Liver (tissue), 9 donors: ENCODE data around the gene IFT43. TPM values are rescaled to one million over a fixed set of nuclear protein-coding genes. Genes with fewer than 3 reads are reported as not detected.

Source experiments
- DNase-seq: peaks from one replicate; pipeline ENCODE4 v3.0.0-alpha.2; 2017; ENCODE audit warnings: low spot score
- H3K27ac ChIP-seq, 2 donors: one replicate each; pipeline ENCODE4 v1.7.0; 2013; ENCODE audit warnings: inconsistent platforms in 2 of 2, low read length in 2 of 2, control low read depth in 1 of 2, low read depth in 1 of 2, mild to moderate bottlenecking in 1 of 2
- H3K27me3 ChIP-seq, 4 donors: one replicate each; pipeline versions ENCODE4 v1.6.1 to v1.7.0; 2013; ENCODE audit warnings: low read length in 3 of 4, inconsistent platforms in 1 of 4, mild to moderate bottlenecking in 1 of 4, moderate library complexity in 1 of 4; ENCODE audit not compliant: control insufficient read depth in 4 of 4, insufficient read depth in 4 of 4
- H3K36me3 ChIP-seq, 4 donors: one replicate each; pipeline versions ENCODE4 v1.6.1 to v1.7.0; 2013; ENCODE audit warnings: low read length in 3 of 4, mild to moderate bottlenecking in 3 of 4, low read depth in 1 of 4, moderate library complexity in 1 of 4; ENCODE audit not compliant: control insufficient read depth in 4 of 4, insufficient read depth in 3 of 4
- H3K4me1 ChIP-seq, 4 donors: one replicate each; pipeline versions ENCODE4 v1.6.1 to v1.7.0; 2013; ENCODE audit warnings: low read length in 3 of 4, mild to moderate bottlenecking in 3 of 4, moderate library complexity in 1 of 4; ENCODE audit not compliant: control insufficient read depth in 4 of 4, insufficient read depth in 4 of 4
- H3K4me3 ChIP-seq, 3 donors: one replicate each; pipeline versions ENCODE4 v1.6.1 to v1.7.0; 2013; ENCODE audit warnings: low read length in 3 of 3, control low read depth in 1 of 3, low read depth in 1 of 3, mild to moderate bottlenecking in 1 of 3
- H3K9ac ChIP-seq, 2 donors: one replicate each; pipeline ENCODE4 v1.7.0; 2013; ENCODE audit warnings: low read length in 2 of 2, mild to moderate bottlenecking in 2 of 2, moderate library complexity in 2 of 2, control low read depth in 1 of 2, low read depth in 1 of 2
- H3K9me3 ChIP-seq, 4 donors: one replicate each; pipeline versions ENCODE4 v1.6.1 to v1.7.0; 2013; ENCODE audit warnings: low read length in 3 of 4; ENCODE audit not compliant: control insufficient read depth in 4 of 4
- CTCF ChIP-seq: fragments of 150-350 bp; IDR thresholded peaks from 2 replicates; pipeline ENCODE4 v1.5.1; 2017; ENCODE audit warnings: improper control_type of control experiment, low read depth, low read length; ENCODE audit not compliant: missing input control
- EGR1 ChIP-seq, 2 donors: IDR thresholded peaks; 2 replicates each; pipeline ENCODE4 v1.6.1; 2016 to 2018; ENCODE audit warnings: antibody characterized with exemption in 2 of 2, low read depth in 2 of 2
- FOXA1 ChIP-seq: IDR thresholded peaks from 2 replicates; pipeline ENCODE4 v1.6.1; 2016; ENCODE audit warnings: antibody characterized with exemption
- FOXA2 ChIP-seq: IDR thresholded peaks from 2 replicates; pipeline ENCODE4 v1.6.1; 2016; ENCODE audit warnings: antibody characterized with exemption
- GABPA ChIP-seq, 2 donors: IDR thresholded peaks in 1 of 2; conservative IDR thresholded peaks in 1 of 2; 2 replicates each; pipeline ENCODE4 v1.6.1; 2016; ENCODE audit warnings: antibody characterized with exemption in 2 of 2, mild to moderate bottlenecking in 1 of 2, moderate library complexity in 1 of 2
- HNF4A ChIP-seq, 2 donors: conservative IDR thresholded peaks; 2 replicates each; pipeline ENCODE4 v1.6.1; 2016; ENCODE audit warnings: antibody characterized with exemption in 2 of 2, mild to moderate bottlenecking in 2 of 2
- HNF4G ChIP-seq: IDR thresholded peaks from 2 replicates; pipeline ENCODE4 v1.6.1; 2016; ENCODE audit warnings: antibody characterized with exemption
- JUND ChIP-seq, 2 donors: IDR thresholded peaks; 2 replicates each; pipeline ENCODE4 v1.6.1; 2016; ENCODE audit warnings: antibody characterized with exemption in 2 of 2
- MAX ChIP-seq: IDR thresholded peaks from 2 replicates; pipeline ENCODE4 v1.6.1; 2016; ENCODE audit warnings: antibody characterized with exemption
- RAD21 ChIP-seq, 2 donors: IDR thresholded peaks; 2 replicates each; pipeline ENCODE4 v1.6.1; 2016; ENCODE audit warnings: antibody characterized with exemption in 2 of 2, mild to moderate bottlenecking in 2 of 2
- REST ChIP-seq: IDR thresholded peaks from 2 replicates; pipeline ENCODE4 v1.6.1; 2016; ENCODE audit warnings: antibody characterized with exemption, mild to moderate bottlenecking
- RXRA ChIP-seq, 2 donors: IDR thresholded peaks; 2 replicates each; pipeline ENCODE4 v1.6.1; 2017 to 2018; ENCODE audit warnings: antibody characterized with exemption in 2 of 2, mild to moderate bottlenecking in 1 of 2
- SP1 ChIP-seq: IDR thresholded peaks from 2 replicates; pipeline ENCODE4 v1.6.1; 2018; ENCODE audit warnings: antibody characterized with exemption, mild to moderate bottlenecking
- TAF1 ChIP-seq: conservative IDR thresholded peaks from 2 replicates; pipeline ENCODE4 v1.6.1; 2016; ENCODE audit warnings: antibody characterized with exemption, mild to moderate bottlenecking
- YY1 ChIP-seq: IDR thresholded peaks from 2 replicates; pipeline ENCODE4 v1.6.1; 2016; ENCODE audit warnings: antibody characterized with exemption, mild to moderate bottlenecking
- ZBTB33 ChIP-seq: IDR thresholded peaks from 2 replicates; pipeline ENCODE4 v1.6.1; 2016; ENCODE audit warnings: antibody characterized with exemption
- WGBS: extraction: QIAGEN DNeasy Blood & Tissue Kit; methylation state at CpG from one replicate; pipeline ENCODE4 v1.1.7; 2013; 5-methylcytosine and 5-hydroxymethylcytosine counted together
- polyA plus RNA-seq, 2 donors: library from polyadenylated mRNA; stranded (reverse) in 1 of 2; unstranded in 1 of 2; fragments of 200-250 nt in 1 of 2; fragments of >200 nt in 1 of 2; fragmentation: Nextera tagmentation in 1 of 2; extraction: Ambion mirVana in 1 of 2; gene quantifications; one replicate each; pipeline versions ENCODE4 v1.2.1 to v1.2.3, GENCODE V29; 2013 to 2015
- total RNA-seq, 2 donors: library from RNA; depleted of rRNA; stranded (reverse); fragments of >200 nt; gene quantifications; one replicate each; pipeline ENCODE4 v1.2.3, GENCODE V29; 2014
- TF ChIP-seq, protein P1 (sequence below): IDR thresholded peaks from 2 replicates; pipeline ENCODE4 v1.6.1; 2016; ENCODE audit warnings: antibody characterized with exemption
- donor health status: healthy.
- donor health status: healthy.
- donor health status: healthy.
- donor health status: healthy.
- donor health status: healthy.

The IFT43 gene
- total and polyA plus RNA-seq, 4 donors: 7.8 to 33.6 (median 19.3) TPM

DNA sequence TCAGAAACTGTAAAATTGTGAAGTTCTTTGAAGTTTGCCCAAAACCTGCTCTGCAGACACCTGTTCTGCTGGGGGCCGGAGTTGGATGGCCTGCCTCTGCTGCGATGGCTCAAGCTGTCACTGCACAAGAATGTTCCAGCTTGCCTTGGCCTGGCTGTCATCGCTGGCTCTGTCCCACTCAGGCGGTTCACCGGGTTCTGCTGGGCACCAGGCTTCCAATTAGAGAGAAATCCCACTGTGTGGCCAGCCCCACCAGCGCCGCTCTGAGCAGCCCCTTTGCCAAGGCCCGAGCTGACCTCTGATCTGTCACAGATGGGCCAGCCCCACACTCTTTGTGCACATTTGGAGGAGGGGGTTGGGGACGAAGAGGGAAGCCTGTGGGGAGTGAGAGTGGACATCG, 94.5 kb downstream of the IFT43 start:
- no peak for TF ChIP-seq FOXA2
- no peak for TF ChIP-seq EGR1 (IDR thresholded peaks at IDR 0.05; ENCODE audit: low read depth in 2 of 2)
- no peak for TF ChIP-seq HNF4G
- no peak for TF ChIP-seq RAD21 (IDR thresholded peaks at IDR 0.05)
- TF ChIP-seq SP1: no peak
- no peak for TF ChIP-seq JUND (IDR thresholded peaks at IDR 0.05)
- no peak for TF ChIP-seq CTCF
- TF ChIP-seq RXRA (IDR thresholded peaks at IDR 0.05): no peak
- TF ChIP-seq FOXA1: no peak
- no peak for TF ChIP-seq YY1
- no peak for TF ChIP-seq ZBTB33
- no peak for TF ChIP-seq MAX
- TF ChIP-seq REST: no peak
- TF ChIP-seq GABPA (IDR thresholded peaks at IDR 0.05 in 1 of 2, conservative IDR thresholded peaks at IDR 0.05 in 1 of 2): no peak
- WGBS: 89% methylated on average over 10 of the region's 10 CpGs

GRCh38 chr14:76080471-76080870, 94.9 kb downstream of the IFT43 start:
- Histone ChIP-seq H3K27ac (no peak overlapping the region), H3K4me1 (no peaks in the 10 kb centered on the region), H3K27me3 (no peaks in the 10 kb centered on the region), H3K9ac (no peak overlapping the region), H3K36me3 (peaks cover 2 to 11% (median 6%) of the 10 kb centered on the region in 4 donors), H3K9me3 (no peaks in the 10 kb centered on the region), H3K4me3 (no peak overlapping the region)
- TF ChIP-seq HNF4G: no peak
- TF ChIP-seq YY1: no peak
- TF ChIP-seq HNF4A (conservative IDR thresholded peaks at IDR 0.05): no peak
- no peak for TF ChIP-seq JUND (IDR thresholded peaks at IDR 0.05)
- TF ChIP-seq FOXA2: no peak
- no peak for TF ChIP-seq REST
- TF ChIP-seq, protein P1, sequence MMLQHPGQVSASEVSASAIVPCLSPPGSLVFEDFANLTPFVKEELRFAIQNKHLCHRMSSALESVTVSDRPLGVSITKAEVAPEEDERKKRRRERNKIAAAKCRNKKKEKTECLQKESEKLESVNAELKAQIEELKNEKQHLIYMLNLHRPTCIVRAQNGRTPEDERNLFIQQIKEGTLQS: no peak
- TF ChIP-seq TAF1: no peak
- TF ChIP-seq RXRA (IDR thresholded peaks at IDR 0.05): no peak
- no peak for TF ChIP-seq RAD21 (IDR thresholded peaks at IDR 0.05)
- DNase-seq: no peak
- 89% methylated on average over 6 of the region's 6 CpGs for WGBS

More for the DNA sequence above, 94.5 kb downstream of the IFT43 start:
- Histone ChIP-seq H3K9me3 (no peaks in the 10 kb centered on the region), H3K27ac (no peak overlapping the region), H3K27me3 (no peaks in the 10 kb centered on the region), H3K4me3 (no peak overlapping the region), H3K36me3 (peaks cover 2 to 11% (median 6%) of the 10 kb centered on the region in 4 donors), H3K9ac (no peak overlapping the region), H3K4me1 (no peaks in the 10 kb centered on the region)
- no peak for DNase-seq
